ENCODE results near the gene PRKD2. TPM values are rescaled to one million over a fixed set of nuclear protein-coding genes. Genes with fewer than 3 reads are reported as not detected.
"Not testable (repeated sequence)": the region's sequence is repeated elsewhere in the genome, so short reads cannot be mapped to it uniquely, and the experiment has no call there.

The PRKD2 gene
- total RNA-seq, 1 donor from 2014 or later: 41.9 TPM

- no peak for DNase-seq (ENCODE audit: extremely low spot score, unreplicated experiment)
- Mint-ChIP-seq H3K27ac (ENCODE audit: unreplicated experiment) (no peak overlapping the region), H3K27me3 (ENCODE audit: unreplicated experiment) (peaks cover 3% of the 10 kb centered on the region), H3K9me3 (ENCODE audit: unreplicated experiment) (no peaks in the 10 kb centered on the region), H3K36me3 (ENCODE audit: unreplicated experiment) (no peaks in the 10 kb centered on the region), H3K4me1 (ENCODE audit: unreplicated experiment) (peaks cover 22% of the 10 kb centered on the region), H3K4me3 (ENCODE audit: unreplicated experiment) (no peak overlapping the region)
- TF ChIP-seq CTCF (IDR thresholded peaks at IDR 0.05): no peak
These were observed 87.3 kb downstream of the PRKD2 start for GRCh38 chr19:46629546-46630025.

- H3K9me3 Mint-ChIP-seq (ENCODE audit: unreplicated experiment); H3K36me3 Mint-ChIP-seq (ENCODE audit: unreplicated experiment); H3K4me3 Mint-ChIP-seq (ENCODE audit: unreplicated experiment); H3K27me3 Mint-ChIP-seq (ENCODE audit: unreplicated experiment); DNase-seq (ENCODE audit: extremely low spot score, unreplicated experiment); H3K27ac Mint-ChIP-seq (ENCODE audit: unreplicated experiment): not testable (repeated sequence)
- peaks cover 24% of the 10 kb centered on the region for H3K4me1 Mint-ChIP-seq (ENCODE audit: unreplicated experiment)
These were observed 87.9 kb downstream of the PRKD2 start for GRCh38 chr19:46628970-46629369.

- H3K4me1 Mint-ChIP-seq (ENCODE audit: unreplicated experiment): peaks cover 27% of the 10 kb centered on the region
- H3K9me3 Mint-ChIP-seq (ENCODE audit: unreplicated experiment): no peaks in the 10 kb centered on the region
- no peak for DNase-seq (ENCODE audit: extremely low spot score, unreplicated experiment)
- H3K36me3 Mint-ChIP-seq (ENCODE audit: unreplicated experiment): no peaks in the 10 kb centered on the region
- H3K27me3 Mint-ChIP-seq (ENCODE audit: unreplicated experiment): no peaks in the 10 kb centered on the region
- no peak overlapping the region for H3K27ac Mint-ChIP-seq (ENCODE audit: unreplicated experiment)
- TF ChIP-seq CTCF (IDR thresholded peaks at IDR 0.05): no peak
- H3K4me3 Mint-ChIP-seq (ENCODE audit: unreplicated experiment): no peak overlapping the region
These were observed 90.5 kb downstream of the PRKD2 start for GRCh38 chr19:46626446-46626845.

- Mint-ChIP-seq H3K27ac (ENCODE audit: unreplicated experiment) (peak overlapping the region; percentile 83), H3K27me3 (ENCODE audit: unreplicated experiment) (no peaks in the 10 kb centered on the region), H3K9me3 (ENCODE audit: unreplicated experiment) (no peaks in the 10 kb centered on the region), H3K36me3 (ENCODE audit: unreplicated experiment) (no peaks in the 10 kb centered on the region), H3K4me1 (ENCODE audit: unreplicated experiment) (peaks cover 32% of the 10 kb centered on the region), H3K4me3 (ENCODE audit: unreplicated experiment) (no peak overlapping the region)
- DNase-seq (ENCODE audit: extremely low spot score, unreplicated experiment): no peak
- TF ChIP-seq CTCF (IDR thresholded peaks at IDR 0.05): no peak
These were observed 91.2 kb downstream of the PRKD2 start for GRCh38 chr19:46625731-46626130.

- no peaks in the 10 kb centered on the region for H3K36me3 Mint-ChIP-seq (ENCODE audit: unreplicated experiment)
- no peak for DNase-seq (ENCODE audit: extremely low spot score, unreplicated experiment)
- no peak for TF ChIP-seq CTCF (IDR thresholded peaks at IDR 0.05)
- peaks cover 38% of the 10 kb centered on the region for H3K4me1 Mint-ChIP-seq (ENCODE audit: unreplicated experiment)
- no peaks in the 10 kb centered on the region for H3K9me3 Mint-ChIP-seq (ENCODE audit: unreplicated experiment)
- no peaks in the 10 kb centered on the region for H3K27me3 Mint-ChIP-seq (ENCODE audit: unreplicated experiment)
- peak within 1 kb of the TSS; percentile 83 for H3K27ac Mint-ChIP-seq (ENCODE audit: unreplicated experiment)
- peak within 1 kb of the TSS; percentile 9 for H3K4me3 Mint-ChIP-seq (ENCODE audit: unreplicated experiment)
These were observed 91.8 kb downstream of the PRKD2 start, which contains the start of gene PTGIR for GRCh38 chr19:46624958-46625661. Gene PTGIR, minus strand, starts transcription at chr19:46625089. Its CDS starts 864 bp downstream, at chr19:46624225.

Small RNAs within 50 kb of the gene (microRNA-seq; reads per million reads assigned to microRNA genes)
- gene MIR320E (ENCODE audit: unreplicated experiment): 2.2 reads per million

Other genes with a start within 250 kb of the PRKD2 start
- 10.3 and 10.8 TPM in 2 replicates for gene PNMA8A, start 245.6 kb downstream of the PRKD2 start, total RNA-seq
- 2.5 TPM in 2 replicates for gene PNMA8B, start 221.2 kb downstream of the PRKD2 start, total RNA-seq
- gene CALM3, start 115.8 kb downstream of the PRKD2 start, total RNA-seq: 167 and 168 TPM in 2 replicates
- gene PTGIR, start 92.0 kb downstream of the PRKD2 start, total RNA-seq: 0.31 and 0.38 TPM in 2 replicates
- gene GNG8, start 80.9 kb downstream of the PRKD2 start, total RNA-seq: not detected in 2 replicates
- gene DACT3, start 55.9 kb downstream of the PRKD2 start, total RNA-seq: 11.2 and 11.5 TPM in 2 replicates
- 34.0 and 37.7 TPM in 2 replicates for gene FKRP, start 28.9 kb upstream of the PRKD2 start, total RNA-seq
- gene STRN4, start 29.3 kb upstream of the PRKD2 start, total RNA-seq: 87.1 and 93.5 TPM in 2 replicates
- gene SLC1A5, start 71.5 kb upstream of the PRKD2 start, total RNA-seq: 313 and 354 TPM in 2 replicates
- 226 and 229 TPM in 2 replicates for gene AP2S1, start 133.7 kb upstream of the PRKD2 start, total RNA-seq
- gene ARHGAP35, start 143.9 kb upstream of the PRKD2 start, total RNA-seq: 107 and 113 TPM in 2 replicates

Measured in osteocyte (in vitro differentiated cells).